NOMO-1 treated with DMSO at 0.1 percent for 48 hours (cell line): ENCODE measurements around the gene MAPK8.
A peak's percentile ranks its signal among the peaks of the same experiment; 100 is the strongest.

Source experiments
- DNase-seq: peaks from one replicate; lab custom pipeline; 2025; ENCODE audit not compliant: unreplicated experiment; lab: John Stamatoyannopoulos, UW

The MAPK8 gene

DNA sequence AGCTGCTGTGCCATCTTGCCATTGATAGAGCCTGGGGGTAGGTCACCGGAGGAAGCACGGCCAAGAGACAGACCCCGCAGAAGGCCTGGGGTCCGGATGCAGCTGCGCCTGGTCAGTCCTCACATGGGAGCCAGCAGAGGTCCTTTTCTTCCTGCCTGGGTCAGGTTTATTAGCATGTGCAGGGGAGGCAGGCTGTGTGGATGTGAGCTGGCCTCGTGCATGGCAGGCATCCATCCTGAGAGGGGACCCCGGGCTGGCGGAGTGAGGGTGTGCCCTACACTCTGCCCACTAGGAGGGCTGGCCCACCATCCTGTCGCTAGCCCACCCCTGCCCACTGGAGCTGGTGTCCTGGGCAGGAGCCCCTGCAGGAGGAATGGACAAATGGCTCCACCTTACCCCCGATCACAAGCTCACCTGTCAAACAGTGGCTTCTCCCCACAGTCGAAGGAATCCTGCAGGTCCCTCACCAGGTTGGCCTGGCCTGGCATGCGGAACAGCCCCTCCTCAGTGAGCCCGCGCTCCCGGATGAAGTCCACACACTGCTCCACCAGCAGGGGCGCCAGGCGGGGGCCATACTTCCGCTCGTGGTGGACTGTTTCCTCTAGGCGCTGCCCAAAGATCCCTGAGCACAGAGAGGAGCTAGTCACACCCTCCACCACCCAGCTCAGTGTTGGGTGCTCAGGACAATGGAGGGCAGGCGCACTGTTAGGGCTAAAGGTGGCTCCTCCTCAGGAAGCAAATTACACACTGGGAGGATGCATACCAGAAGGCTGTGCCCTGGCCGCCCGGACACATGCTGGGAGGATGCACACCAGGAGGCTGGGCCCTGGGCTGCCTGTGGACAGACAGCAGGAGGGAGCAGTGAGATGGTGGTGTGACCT is 153.0 kb downstream of the MAPK8 start:
- DNase-seq: no peak

DNA sequence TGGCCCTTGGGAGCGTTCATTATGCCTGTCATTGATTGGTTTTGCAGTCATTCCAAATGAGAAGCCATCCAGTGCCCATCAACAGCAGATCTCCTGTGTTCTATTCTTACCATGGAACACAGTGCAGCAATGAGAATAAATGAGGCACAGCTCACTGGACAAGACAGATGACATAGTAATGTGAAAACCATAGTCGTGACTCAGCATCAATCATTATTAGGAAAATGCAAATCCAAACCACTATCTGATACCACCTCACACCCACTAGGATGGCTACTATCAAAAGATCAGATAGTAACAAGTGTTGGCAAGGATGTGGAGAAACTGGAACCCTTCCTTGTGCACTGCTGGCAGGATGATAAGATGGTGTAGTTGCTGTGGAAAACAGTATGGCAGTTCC is 153.7 kb downstream of the MAPK8 start:
- DNase-seq: no peak

DNA sequence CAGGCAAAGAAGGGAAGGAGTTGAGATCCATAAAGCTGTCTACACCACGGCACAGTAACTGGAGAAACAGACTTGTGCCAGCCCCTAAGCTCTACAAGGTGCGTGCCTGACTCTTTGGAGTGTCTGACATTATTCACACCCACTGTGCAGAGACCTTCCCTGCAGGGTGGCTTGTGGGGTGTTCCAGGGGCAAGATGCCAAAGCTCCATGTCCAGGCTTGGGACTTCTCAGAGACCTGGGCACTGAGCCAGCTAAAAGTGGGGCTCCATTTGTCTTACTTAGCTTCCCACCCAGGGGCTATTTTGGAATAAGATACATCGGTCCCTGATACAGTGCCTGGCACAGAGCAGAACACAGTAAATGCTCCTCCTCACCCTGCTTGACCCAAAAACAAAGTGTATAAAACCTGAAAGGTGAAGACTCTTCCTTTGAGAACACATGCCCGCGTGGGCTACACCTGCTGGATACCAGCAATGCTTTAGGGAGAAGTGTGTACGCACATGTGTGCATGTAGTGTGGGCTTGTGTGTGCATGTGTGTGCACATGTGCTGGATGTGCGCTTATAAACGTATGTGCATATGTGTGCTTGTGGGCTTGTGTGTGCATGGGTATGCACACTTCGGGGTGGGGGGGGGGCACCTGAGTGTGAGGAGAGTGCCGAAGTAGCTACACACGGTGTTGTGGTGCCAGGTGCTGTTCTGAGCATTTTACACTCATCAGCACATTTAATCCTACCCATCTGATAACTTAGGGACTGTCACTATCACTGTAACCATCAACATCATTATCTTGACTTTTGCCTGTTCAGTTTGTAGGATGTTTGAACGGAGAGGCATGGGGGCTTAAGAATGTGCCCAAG is 155.4 kb downstream of the MAPK8 start:
- DNase-seq: no peak

DNA sequence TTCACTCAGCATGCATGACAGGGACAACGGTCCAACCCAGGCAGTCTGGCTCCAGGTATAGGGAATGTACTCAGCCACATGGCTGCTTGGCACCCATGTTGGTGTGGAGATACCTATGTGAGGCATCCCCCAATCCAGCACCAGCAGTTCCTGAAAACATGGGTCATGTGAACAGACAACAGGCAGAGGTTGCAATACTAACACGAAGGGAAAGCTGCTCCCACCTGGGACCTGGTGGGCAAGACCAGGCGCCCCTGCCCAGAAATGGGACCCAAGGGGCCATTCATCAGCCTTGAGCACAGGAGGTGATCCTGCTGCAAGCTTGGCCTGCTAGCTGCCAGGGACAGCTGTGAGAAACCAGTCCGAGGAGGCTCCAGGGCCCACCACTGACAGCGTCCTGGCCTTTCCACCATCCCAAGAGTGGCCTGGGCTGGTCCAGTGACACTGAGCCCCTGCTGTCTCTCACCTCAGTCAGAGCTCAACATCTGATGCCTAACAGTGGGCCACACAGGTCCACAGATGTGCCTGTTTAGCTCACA is 156.1 kb downstream of the MAPK8 start:
- no peak for DNase-seq

DNA sequence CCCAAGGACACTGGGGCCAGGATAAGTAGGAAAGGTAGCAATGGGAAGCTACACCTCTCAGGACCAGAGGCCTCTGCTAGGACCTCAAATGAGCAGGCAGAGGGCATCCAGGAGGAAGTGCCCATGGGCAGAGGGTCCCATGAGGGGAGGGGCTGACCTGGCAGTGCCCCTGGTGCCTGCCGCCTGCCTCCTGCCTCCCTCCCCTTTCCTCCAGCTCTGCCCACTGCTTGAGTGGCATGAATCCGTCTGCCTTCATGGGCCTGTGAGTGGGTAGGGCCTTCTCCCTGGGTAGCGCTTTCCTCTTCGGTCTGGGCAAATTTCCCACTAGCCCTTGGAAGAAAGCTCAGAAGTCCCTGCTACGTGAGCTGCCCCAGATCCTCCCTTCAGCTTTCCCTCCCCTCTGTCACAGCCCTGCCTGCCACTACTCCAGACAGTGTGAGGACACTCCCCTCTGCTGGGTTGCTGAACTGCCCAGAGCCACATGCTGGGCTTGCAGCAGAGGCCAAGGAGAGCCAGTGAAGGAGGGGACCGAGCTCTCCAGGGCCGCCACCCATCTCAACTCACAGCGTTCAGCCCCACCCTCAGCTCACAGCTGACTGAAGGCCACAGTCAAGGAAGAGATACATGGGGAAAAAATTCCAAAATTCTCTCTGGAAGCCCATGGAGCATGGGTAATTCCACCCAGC is 157.0 kb downstream of the MAPK8 start:
- no peak for DNase-seq

DNA sequence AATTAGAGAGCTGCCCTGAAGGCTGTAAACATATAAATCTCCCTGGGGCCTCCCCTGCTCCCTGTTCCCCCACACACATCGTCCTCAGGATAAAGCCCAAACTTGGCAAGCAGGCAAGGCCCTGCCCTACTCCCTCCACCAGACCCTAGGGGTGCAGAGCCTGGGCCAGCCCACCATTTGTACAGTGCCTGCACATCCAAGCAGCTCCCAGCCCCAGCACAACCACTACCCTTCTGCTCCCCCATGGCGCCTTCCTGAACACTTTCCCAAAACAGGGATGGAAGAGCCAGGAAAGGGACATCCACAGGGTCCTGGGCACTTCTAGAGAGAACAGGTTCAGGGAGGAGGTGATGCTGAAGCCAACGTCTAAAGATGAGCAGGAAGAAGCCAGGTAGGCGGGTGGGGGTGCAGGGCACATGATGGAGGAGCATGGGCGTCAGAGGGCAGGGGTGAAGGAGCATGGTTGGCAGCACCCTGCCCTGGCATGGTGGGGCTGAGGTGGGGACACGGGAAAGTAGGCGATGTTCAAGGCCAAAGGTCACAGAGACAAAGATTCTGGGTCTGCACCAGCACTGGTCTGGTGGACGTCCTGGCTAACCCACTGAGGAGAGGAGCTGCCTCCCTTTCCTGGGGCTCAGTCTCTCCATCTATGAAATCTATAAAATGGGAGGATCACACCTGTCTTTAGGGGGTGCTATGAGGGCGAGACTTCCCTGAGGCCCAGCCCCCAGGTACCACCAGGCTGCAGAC is 157.8 kb downstream of the MAPK8 start:
- no peak for DNase-seq

DNA sequence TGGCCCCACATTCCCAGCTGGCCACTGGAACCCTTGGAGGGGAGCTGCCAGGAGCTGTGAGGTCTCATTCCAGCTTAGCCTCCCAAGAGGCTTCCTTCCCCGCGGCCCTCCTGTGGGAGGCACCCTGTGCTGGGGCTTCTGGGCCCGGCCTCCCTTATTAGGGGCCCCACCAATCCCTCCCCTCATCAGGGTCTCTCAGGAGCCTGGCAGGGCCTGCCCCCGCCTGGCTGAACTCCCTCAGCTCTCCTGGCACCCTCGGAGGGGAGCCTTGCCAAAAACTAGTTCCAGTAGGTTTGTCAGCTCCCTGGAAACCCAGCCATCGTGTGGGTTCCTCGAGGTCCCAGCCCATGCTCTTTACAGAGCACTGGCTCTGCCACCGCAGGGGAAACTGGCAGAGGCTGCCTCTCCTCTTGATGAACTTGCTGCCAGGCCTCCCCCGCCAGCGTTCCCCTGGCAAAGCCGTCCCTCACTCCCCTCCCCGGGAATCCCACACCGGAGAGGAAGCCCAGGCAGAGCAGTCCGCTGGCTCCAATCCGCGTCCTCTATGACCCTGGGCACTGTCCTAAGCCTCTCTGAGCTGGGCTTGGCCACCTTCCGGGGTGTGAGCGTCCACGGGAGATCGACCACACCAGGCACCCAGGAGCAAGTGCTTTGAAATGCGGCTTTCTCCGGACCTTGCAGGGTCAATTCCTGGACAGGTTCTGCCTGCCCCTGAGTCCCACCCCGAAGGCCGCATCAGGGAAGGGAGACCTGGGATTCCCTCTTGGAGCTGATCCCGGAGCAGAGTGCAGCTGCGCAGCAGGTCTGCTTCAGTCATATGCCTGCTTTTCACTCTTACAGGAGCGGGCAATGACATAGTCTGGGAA is 158.6 kb downstream of the MAPK8 start:
- no peak for DNase-seq

DNA sequence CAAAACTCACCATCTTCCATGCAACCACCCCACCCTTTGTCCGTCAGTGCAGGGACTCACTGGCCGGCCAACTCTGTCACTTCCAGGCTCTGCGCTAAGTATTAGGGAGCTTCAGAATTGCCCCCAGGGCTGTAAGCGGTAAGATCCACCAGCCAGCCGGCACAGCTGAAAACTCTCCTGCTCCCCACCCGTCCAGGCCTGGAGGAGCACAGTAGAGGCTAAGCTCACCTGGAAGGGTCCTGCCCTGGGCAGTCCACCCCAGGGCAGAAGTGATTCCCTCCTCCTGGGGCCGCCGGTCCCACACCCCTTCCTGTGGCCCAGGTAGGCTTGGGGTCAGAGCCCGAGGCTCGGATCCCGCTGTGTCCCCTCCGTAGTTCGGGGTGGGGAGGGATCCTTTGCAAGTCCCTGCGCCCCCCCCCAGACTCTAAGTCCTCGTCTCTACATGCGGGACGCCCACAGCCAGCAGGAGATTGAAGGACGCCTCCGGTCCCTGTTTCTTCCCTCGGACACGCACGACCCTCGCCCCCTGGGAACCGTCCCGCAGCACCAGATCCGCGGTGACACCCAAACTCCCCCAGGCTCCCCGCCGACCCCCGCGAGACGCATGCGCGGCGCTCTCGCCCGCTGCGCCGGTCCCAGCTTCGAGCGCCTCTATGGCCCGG is 159.5 kb downstream of the MAPK8 start:
- no peak for DNase-seq

DNA sequence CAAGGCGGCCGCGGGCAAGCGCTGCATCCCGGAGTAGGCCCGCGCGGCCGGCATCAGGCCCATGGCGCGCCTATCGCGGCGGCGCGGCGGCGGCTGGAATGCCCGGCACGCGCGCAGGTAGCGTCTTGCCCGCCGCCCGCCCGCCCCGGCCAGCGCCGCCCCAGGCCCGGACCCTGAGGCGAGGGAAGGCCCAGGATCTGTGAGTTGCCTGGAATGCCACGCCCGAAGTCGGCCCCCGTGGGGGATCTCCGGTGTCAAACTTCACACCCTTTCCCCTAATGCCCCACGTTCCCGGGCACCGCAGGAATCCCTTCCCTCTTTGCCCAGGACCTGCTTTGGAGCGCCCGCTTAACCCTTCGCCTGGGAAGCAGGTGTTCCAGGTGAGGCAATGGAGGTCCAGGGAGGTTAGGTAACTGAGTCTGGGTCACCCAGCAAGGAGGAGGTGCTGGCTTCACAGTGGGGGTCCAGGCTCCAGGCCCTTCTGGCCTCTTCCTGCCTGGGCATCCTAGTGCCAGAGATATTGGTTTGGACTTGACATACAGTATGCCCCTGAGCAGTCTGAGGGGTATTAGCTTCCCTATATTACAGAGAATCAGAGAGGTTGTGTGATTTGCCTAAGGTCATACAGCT is 160.2 kb downstream of the MAPK8 start:
- DNase-seq: no peak

DNA sequence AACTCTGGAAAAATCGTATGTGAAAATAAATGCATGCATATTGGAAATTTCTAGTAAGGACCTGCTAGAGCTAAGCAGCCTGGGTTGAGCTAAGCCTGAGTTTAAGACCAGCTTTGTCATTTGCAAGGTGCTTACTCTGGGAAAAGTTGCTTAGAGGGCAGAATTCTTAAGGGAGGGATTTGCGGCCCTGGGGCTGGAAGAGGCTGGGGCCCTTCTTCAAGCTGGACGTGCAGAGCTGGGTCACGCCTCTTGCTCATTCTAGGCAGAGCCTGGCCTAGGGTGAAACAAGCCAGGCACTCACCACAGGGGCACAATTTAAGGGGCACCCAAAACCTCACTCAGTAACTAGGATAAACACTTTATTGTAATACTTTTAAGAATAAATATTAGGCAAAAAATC is 161.2 kb downstream of the MAPK8 start:
- DNase-seq: no peak

DNA sequence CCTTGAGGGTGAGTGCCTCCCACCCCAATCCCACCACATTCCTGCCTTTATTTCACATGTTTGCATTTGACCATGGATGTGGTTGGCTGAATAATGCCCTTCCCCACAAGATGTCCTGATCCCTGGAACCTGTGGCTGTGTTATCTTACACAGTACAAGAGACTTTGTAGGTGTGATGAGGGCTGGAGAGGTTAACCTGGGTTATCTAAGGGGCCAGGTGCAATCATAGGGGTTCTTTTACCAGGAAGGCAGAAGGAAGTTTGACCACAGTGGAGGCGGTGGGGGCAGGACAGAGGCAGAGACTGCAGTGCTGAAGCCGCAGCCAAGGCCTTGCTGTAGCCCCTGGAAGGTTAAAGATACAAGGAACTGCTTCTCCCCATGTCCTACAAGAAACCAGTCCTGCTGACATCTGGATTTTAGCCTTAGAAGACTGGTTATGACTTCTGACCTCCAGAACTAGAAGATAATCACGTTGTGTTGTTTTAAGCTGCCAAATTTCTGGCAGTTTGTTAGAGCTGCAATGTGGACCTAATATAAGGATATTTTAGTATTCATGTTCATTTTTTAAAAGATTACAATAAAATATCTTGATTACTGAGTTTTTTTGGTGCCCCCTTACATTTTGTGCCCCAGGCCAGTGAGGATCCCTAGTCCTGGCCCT is 161.8 kb downstream of the MAPK8 start:
- DNase-seq: no peak

DNA sequence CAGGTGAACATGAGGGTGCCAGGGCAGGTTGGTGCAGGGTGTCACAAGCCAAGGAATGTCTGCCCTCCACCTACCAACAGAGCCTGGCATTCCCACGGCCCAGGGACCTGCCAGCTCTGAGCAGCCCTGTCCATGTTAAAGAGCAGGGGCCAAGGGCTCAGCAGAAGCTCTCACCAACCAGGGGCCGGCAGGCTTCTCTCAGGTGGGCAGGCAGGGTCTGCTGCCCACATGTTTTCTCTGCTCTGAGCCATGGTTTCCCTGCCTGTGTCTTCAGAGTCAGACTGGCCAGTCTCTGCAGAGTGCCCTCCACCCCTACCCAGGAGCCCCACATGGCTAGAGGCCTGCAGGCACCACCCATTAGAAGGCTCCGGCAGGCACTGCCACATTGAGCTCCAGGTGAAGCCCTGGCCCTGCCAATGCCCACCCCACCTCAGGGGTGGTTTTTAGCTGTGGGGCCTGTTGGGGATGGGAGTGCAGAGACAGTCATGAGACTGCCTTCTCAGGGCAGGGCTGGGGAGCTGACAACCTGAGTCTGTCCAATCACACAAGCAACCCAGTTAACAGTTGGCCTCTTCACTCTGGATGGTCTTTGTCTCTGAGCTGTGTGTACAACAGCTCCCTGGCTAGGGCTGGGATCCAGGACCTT is 162.5 kb downstream of the MAPK8 start:
- no peak for DNase-seq

DNA sequence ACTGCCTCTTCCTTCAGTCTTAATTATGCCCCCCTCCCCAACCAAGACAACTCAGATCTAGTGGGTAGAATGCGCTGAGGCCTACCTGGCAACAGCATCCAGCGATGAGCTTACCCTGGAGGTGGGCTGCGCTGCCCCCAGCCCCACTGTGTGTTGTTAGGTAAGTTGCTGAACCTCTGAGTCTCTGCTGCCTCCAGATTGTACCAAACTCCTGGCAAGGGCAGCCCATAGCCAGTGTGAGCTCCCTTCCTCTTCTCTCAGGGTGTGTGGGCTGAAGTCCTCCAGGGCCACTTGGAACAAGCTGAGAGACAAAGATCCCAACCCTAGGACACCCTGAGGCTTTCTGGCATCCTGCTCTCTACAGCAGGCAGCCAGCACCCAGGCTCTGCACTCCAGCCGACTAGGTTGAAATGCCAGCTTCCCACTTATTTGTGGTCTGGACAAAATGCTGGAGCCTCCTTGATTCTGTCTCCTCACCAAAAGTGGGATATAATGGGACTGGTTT is 163.1 kb downstream of the MAPK8 start:
- peak; percentile 5 for DNase-seq

DNA sequence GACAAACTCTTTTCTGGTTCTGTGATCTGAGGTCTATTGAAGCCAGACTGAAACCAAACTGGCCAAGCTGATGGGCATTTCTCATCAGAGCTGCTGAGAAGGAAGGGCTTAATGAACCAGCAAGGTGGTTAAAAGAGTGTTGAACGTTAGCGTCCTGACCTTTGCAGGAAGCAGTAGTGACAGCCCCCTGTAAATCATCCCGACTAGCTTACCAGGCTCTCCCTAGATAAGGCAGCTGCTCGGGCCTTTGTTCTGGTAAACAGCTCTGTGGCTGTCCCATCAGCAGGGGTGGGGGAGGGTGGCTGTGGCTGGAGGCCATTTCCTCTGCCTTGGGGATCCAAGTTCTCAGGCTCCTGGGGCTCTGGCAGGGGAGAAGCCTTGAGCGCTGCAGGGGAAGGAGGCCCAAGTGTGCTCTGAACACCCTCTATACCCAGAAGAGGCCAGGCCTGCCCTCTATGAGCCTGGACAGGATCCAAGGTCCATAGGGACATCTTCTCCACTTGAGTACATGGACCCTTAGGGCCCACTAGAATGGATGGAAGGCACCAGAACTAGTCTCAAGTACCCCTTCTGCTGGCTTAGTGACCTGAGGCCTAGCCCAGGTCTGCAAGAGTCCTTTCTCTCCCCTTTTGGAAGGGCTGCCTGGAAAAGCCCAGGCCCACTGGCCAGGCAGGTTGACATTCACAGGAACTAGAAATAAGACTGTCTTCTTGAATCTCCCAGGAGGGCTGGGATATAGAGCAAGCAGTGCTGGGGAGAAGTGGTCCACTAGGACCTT is 163.8 kb downstream of the MAPK8 start:
- DNase-seq: peak; percentile 85

DNA sequence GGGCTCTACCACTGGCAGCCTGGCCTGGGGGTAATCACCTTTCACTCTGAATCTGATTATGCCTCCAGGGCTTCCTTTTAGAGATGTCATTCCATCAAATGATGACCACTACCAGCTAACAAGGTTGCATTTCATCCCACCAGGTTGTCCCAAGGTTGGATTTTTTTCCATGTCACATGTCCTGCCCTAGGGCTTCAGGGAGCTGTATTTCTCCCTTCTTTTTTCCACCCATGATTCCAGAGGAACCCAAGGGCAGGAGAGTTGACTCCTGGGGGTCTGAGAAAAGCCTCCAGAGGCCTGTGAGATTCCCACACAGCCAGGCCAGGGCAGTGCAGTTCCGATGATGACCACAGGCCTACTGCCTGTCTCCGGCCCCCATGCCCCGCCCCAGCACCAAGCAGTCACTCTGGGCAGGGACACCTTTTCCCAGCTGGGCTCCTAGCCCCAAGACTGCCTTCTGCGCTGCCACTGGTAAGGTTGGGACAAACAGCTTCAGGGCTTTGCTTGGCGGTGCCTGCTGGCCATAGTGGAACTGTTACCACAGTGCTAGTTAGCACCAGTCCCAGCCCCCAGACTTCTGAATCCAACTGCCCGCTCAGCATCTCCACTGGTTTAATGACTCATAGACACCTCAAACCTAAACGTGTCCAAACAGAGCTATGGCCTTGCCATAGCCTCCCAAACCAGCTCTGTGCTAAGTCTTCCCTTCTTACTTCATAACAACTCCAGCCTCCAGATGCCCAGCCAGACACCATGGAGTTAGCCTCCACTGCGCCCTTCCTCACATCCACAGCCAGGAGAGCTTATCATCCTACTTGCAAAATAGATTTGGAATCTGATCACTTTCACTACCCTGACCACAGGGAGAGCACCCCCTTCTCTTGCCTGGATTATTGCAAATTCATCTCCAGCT is 164.7 kb downstream of the MAPK8 start:
- no peak for DNase-seq
